ENCODE data around the gene RER1. TPM values are rescaled to one million over a fixed set of nuclear protein-coding genes. Genes with fewer than 3 reads are reported as not detected.
A peak's percentile ranks its signal among the peaks of the same experiment; 100 is the strongest.

The RER1 gene, protein sequence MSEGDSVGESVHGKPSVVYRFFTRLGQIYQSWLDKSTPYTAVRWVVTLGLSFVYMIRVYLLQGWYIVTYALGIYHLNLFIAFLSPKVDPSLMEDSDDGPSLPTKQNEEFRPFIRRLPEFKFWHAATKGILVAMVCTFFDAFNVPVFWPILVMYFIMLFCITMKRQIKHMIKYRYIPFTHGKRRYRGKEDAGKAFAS
- total RNA-seq (2014; rRNA removed; shearing (Covaris generic)) (54.4 and 60.5 TPM in 2 replicates), total RNA-seq (2022) (113 and 138 TPM in 2 replicates), Bru-seq, nascent RNA (percentile 80 among the genes with signal in this experiment), BruChase-seq, experiment 1, labeled RNA remaining after a 6-hour chase (percentile 94 among the genes with signal in this experiment), BruChase-seq, experiment 2, labeled RNA remaining after a 2-hour chase (percentile 94 among the genes with signal in this experiment)
- long read RNA-seq, transcript RER1-207 (6 exons, 2,469 nt), result minor isoform, 21 of 237 reads
- long read RNA-seq, transcript RER1-209 (7 exons, 3,044 nt), result major isoform, 105 of 237 reads
- long read RNA-seq, partial matches to known transcripts, result 5 of 237 reads
- long read RNA-seq, other reads (novel, unspliced or antisense), result 102 of 237 reads

DNA sequence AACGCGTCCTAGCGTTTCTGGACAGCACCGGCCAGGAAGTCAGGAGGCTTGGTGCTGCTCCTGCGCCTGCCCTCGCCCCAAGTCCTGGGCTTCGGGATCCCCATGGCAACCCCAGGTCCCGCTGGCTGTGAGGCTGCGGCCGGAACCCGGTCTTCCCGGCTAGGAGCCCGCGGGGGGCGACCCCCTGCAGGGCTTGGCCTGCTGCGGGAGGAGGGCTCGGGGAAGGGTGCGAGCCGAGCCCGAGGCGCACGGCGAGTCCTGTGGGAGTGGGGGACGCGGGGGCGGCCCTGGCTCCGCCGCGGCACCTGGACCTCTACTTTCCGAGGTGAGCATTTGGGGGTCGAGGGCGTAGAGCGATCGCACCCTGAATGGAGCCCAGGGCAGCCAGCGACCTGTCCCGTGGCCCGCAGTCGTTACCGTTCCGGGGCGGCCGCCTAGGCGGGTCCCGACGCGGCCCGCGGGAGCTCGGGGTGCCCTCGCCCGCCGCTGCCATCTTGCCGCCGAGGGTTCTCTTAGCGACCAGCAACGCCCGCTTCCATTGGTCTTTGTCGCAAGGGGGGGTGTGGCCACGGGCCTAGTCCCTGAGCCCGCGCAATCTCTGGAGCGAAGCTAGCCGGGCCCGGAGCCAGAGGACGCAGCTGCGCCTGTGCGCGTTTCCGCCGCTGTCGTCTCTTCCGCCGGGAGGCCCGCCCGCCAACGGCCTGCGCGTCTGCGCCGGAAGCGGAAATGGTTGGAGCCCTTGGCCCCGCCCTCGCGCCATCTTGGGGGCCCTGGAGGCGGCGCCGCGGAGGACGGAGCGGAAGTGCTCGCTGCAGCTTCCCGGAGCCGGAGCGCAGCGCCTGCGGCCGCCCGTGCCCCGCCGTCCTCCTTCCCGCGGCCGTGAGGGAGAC lies at the start of gene RER1, which contains the start of gene MORN1:
TSS of gene RER1 (plus strand) at position 801 of the 890 bp plus-strand sequence. CDS start 3,950 bp downstream, outside the sequence.
TSS of gene MORN1 (minus strand) at position 514 of the 890 bp plus-strand sequence. CDS start at position 493, 21 bp downstream.
- Histone ChIP-seq H3K27ac (ENCODE audit: low read depth, low read length, poor library complexity, severe bottlenecking) (peak within 1 kb of the TSS; percentile 70), H3K9me2 (ENCODE audit: insufficient read depth, low read length) (no peaks in the 10 kb centered on the region), H3K4me3 (ENCODE audit: low read depth, low read length, poor library complexity, severe bottlenecking) (peak within 1 kb of the TSS; percentile 87), H2AFZ (ENCODE audit: low read length) (peak within 1 kb of the TSS; percentile 38; the same call in 1 of the 2 replicates), H3K79me2 (ENCODE audit: insufficient read depth, low read depth, low read length) (peaks cover 38% of the 10 kb centered on the region), H3K4me2 (ENCODE audit: low read length) (peak within 1 kb of the TSS; percentile 96), H3K4me1 (ENCODE audit: insufficient read depth, low read length, poor library complexity, severe bottlenecking) (peaks cover 53% of the 10 kb centered on the region), H3K9me3 (ENCODE audit: low read length) (no peaks in the 10 kb centered on the region), H4K20me1 (ENCODE audit: insufficient read depth, low read length) (peaks cover 5% of the 10 kb centered on the region; the same call in 1 of the 2 replicates), H3K36me3 (ENCODE audit: insufficient read depth, low read length) (peaks cover 36% of the 10 kb centered on the region)
- POLR2A ChIA-PET, result interaction anchor here (0.7 to 1.6 kb wide), 2 partner anchors 156 to 202 kb away, joined by 3 to 5 read pairs; no protein-coding TSS in a partner anchor
- TF ChIP-seq, protein P1, sequence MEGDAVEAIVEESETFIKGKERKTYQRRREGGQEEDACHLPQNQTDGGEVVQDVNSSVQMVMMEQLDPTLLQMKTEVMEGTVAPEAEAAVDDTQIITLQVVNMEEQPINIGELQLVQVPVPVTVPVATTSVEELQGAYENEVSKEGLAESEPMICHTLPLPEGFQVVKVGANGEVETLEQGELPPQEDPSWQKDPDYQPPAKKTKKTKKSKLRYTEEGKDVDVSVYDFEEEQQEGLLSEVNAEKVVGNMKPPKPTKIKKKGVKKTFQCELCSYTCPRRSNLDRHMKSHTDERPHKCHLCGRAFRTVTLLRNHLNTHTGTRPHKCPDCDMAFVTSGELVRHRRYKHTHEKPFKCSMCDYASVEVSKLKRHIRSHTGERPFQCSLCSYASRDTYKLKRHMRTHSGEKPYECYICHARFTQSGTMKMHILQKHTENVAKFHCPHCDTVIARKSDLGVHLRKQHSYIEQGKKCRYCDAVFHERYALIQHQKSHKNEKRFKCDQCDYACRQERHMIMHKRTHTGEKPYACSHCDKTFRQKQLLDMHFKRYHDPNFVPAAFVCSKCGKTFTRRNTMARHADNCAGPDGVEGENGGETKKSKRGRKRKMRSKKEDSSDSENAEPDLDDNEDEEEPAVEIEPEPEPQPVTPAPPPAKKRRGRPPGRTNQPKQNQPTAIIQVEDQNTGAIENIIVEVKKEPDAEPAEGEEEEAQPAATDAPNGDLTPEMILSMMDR (conservative IDR thresholded peaks at IDR 0.05; ENCODE audit: low read length), result no peak
- TF ChIP-seq EZH2phosphoT487 (IDR thresholded peaks at IDR 0.05; ENCODE audit: borderline replicate concordance, low read depth, low read length), result no peak
- BruUV-seq (replicated peaks), result no TSS peak
- DNase-seq (ENCODE audit: low spot score), result peak; percentile 99
- intact Hi-C loops (cut with micrococcal nuclease; ENCODE audit: unreplicated experiment), result loop anchor here (1.0 kb wide), 2 partner anchors 21 to 157 kb away; partner anchors contain the start of gene PEX10
- CTCF ChIA-PET (ENCODE audit: unreplicated experiment), result no interaction called here

DNA sequence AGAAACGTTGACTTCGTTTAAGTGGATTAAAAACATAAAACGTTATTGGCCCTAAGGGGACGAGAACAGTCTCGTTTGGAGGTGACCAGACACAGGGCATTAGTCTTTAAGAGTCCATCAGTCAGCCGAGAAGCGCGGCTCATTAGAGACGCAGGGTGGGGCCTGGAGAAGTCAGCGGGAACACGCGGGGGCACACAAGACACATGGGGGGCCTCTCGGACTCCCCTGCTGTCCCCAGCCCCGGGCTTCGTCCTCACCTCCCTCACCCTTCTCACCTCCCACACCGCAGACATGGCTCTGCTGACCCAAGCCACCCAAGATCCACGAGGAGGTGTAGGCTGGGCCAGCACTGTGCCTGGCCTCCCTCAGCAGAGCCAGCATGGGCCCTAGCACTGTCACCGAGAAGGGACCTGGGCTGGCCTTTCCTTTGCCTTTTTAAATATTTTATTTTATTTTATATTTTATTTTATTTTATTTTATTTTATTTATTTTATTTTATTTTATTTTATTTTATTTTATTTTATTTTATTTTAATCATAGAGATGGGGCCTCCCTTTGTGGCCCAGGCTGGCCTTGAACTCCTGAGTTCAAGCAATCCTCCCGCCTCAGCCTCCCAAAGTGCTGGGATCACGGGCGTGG lies 49.1 kb upstream of the RER1 start:
- CTCF ChIA-PET (ENCODE audit: unreplicated experiment), result no interaction called here
- H3K36me3 ChIP-seq (ENCODE audit: insufficient read depth, low read length), result no peaks in the 10 kb centered on the region
- no peak overlapping the region for H3K4me3 ChIP-seq (ENCODE audit: low read depth, low read length, poor library complexity, severe bottlenecking)
- intact Hi-C loops (cut with micrococcal nuclease; ENCODE audit: unreplicated experiment), result no loop called here
- no peak for TF ChIP-seq EZH2phosphoT487 (IDR thresholded peaks at IDR 0.05; ENCODE audit: borderline replicate concordance, low read depth, low read length)
- TF ChIP-seq, protein P1 (conservative IDR thresholded peaks at IDR 0.05; ENCODE audit: low read length), result no peak
- BruUV-seq (replicated peaks), result no TSS peak
- no peaks in the 10 kb centered on the region for H3K9me3 ChIP-seq (ENCODE audit: low read length)
- H3K27ac ChIP-seq (ENCODE audit: low read depth, low read length, poor library complexity, severe bottlenecking), result no peak overlapping the region
- DNase-seq (ENCODE audit: low spot score), result no peak
- no peaks in the 10 kb centered on the region for H3K9me2 ChIP-seq (ENCODE audit: insufficient read depth, low read length)
- H3K4me2 ChIP-seq (ENCODE audit: low read length), result no peak overlapping the region
- POLR2A ChIA-PET, result no interaction called here
- H2AFZ ChIP-seq (ENCODE audit: low read length), result no peak overlapping the region
- no peaks in the 10 kb centered on the region for H4K20me1 ChIP-seq (ENCODE audit: insufficient read depth, low read length)
- H3K4me1 ChIP-seq (ENCODE audit: insufficient read depth, low read length, poor library complexity, severe bottlenecking), result no peaks in the 10 kb centered on the region
- no peaks in the 10 kb centered on the region for H3K79me2 ChIP-seq (ENCODE audit: insufficient read depth, low read depth, low read length)
